ENCODE measurements around the gene NOXA1.

The NOXA1 gene

GRCh38 chr9:137433349-137433915 is 10.2 kb downstream of the NOXA1 start:
- H3K36me3 Mint-ChIP-seq: no peaks in the 10 kb centered on the region
- H3K27me3 Mint-ChIP-seq: no peaks in the 10 kb centered on the region
- no peaks in the 10 kb centered on the region for H3K4me1 Mint-ChIP-seq
- H3K9me3 Mint-ChIP-seq: no peaks in the 10 kb centered on the region
- CTCF ChIA-PET: interaction anchor here (1.3 kb wide), 1 partner anchor 10 kb away, joined by 3 read pairs; no protein-coding TSS in a partner anchor
- H3K4me3 Mint-ChIP-seq: no peak overlapping the region
- no peak overlapping the region for H3K27ac Mint-ChIP-seq
- no peak for DNase-seq

GRCh38 chr9:137433916-137434431 is 10.8 kb downstream of the NOXA1 start:
- DNase-seq: no peak
- H3K36me3 Mint-ChIP-seq: no peaks in the 10 kb centered on the region

GRCh38 chr9:137434498-137435380 is 11.5 kb downstream of the NOXA1 start:
- H3K36me3 Mint-ChIP-seq: no peaks in the 10 kb centered on the region
- no peak for DNase-seq
- no peak overlapping the region for H3K27ac Mint-ChIP-seq
- CTCF ChIA-PET: interaction anchor here (1.2 to 1.3 kb wide), 2 partner anchors 9 to 13 kb away, joined by 3 read pairs; no protein-coding TSS in a partner anchor
- no peaks in the 10 kb centered on the region for H3K4me1 Mint-ChIP-seq
- H3K27me3 Mint-ChIP-seq: peaks cover 10% of the 10 kb centered on the region
- no peak overlapping the region for H3K4me3 Mint-ChIP-seq
- H3K9me3 Mint-ChIP-seq: no peaks in the 10 kb centered on the region

More at GRCh38 chr9:137433916-137434431, 10.8 kb downstream of the NOXA1 start:
- no peak overlapping the region for H3K27ac Mint-ChIP-seq
- no peaks in the 10 kb centered on the region for H3K4me1 Mint-ChIP-seq
- peaks cover 3% of the 10 kb centered on the region for H3K27me3 Mint-ChIP-seq
- CTCF ChIA-PET: interaction anchor here (1.2 to 1.3 kb wide), 2 partner anchors 10 to 14 kb away, joined by 3 read pairs; no protein-coding TSS in a partner anchor
- H3K9me3 Mint-ChIP-seq: no peaks in the 10 kb centered on the region
- no peak overlapping the region for H3K4me3 Mint-ChIP-seq

- H3K4me1 Mint-ChIP-seq: no peaks in the 10 kb centered on the region
- no peak overlapping the region for H3K27ac Mint-ChIP-seq
- H3K36me3 Mint-ChIP-seq: no peaks in the 10 kb centered on the region
- CTCF ChIA-PET: no interaction called here
- H3K27me3 Mint-ChIP-seq: peaks cover 10% of the 10 kb centered on the region
- DNase-seq: no peak
- H3K4me3 Mint-ChIP-seq: no peak overlapping the region
- no peaks in the 10 kb centered on the region for H3K9me3 Mint-ChIP-seq
Measured at GRCh38 chr9:137435381-137435891, 12.2 kb downstream of the NOXA1 start.

GRCh38 chr9:137435980-137436760 is 13.0 kb downstream of the NOXA1 start:
- DNase-seq: no peak
- no peaks in the 10 kb centered on the region for H3K9me3 Mint-ChIP-seq
- no peaks in the 10 kb centered on the region for H3K36me3 Mint-ChIP-seq
- CTCF ChIA-PET: no interaction called here
- no peak overlapping the region for H3K27ac Mint-ChIP-seq
- no peak overlapping the region for H3K4me3 Mint-ChIP-seq
- no peaks in the 10 kb centered on the region for H3K4me1 Mint-ChIP-seq
- H3K27me3 Mint-ChIP-seq: peaks cover 10% of the 10 kb centered on the region

- CTCF ChIA-PET: no interaction called here
- Mint-ChIP-seq H3K4me3 (no peak overlapping the region), H3K4me1 (peaks cover 2% of the 10 kb centered on the region), H3K9me3 (no peaks in the 10 kb centered on the region), H3K27me3 (peaks cover 12% of the 10 kb centered on the region), H3K36me3 (no peaks in the 10 kb centered on the region), H3K27ac (no peak overlapping the region)
- no peak for DNase-seq
Measured at GRCh38 chr9:137436761-137437600, 13.8 kb downstream of the NOXA1 start.

- no peak overlapping the region for H3K4me3 Mint-ChIP-seq
- CTCF ChIA-PET: no interaction called here
- no peaks in the 10 kb centered on the region for H3K36me3 Mint-ChIP-seq
- peaks cover 3% of the 10 kb centered on the region for H3K4me1 Mint-ChIP-seq
- no peaks in the 10 kb centered on the region for H3K9me3 Mint-ChIP-seq
- DNase-seq: no peak
- no peak overlapping the region for H3K27ac Mint-ChIP-seq
- H3K27me3 Mint-ChIP-seq: peaks cover 22% of the 10 kb centered on the region
Measured at GRCh38 chr9:137437691-137438590, 14.7 kb downstream of the NOXA1 start.

GRCh38 chr9:137438591-137439157 is 15.5 kb downstream of the NOXA1 start:
- Mint-ChIP-seq H3K4me3 (no peak overlapping the region), H3K27me3 (peaks cover 27% of the 10 kb centered on the region), H3K9me3 (no peaks in the 10 kb centered on the region), H3K27ac (no peak overlapping the region), H3K36me3 (no peaks in the 10 kb centered on the region), H3K4me1 (peaks cover 3% of the 10 kb centered on the region)
- DNase-seq: no peak
- CTCF ChIA-PET: no interaction called here

GRCh38 chr9:137439158-137439714 is 16.0 kb downstream of the NOXA1 start:
- peaks cover 29% of the 10 kb centered on the region for H3K27me3 Mint-ChIP-seq
- CTCF ChIA-PET: no interaction called here
- H3K4me3 Mint-ChIP-seq: no peak overlapping the region

GRCh38 chr9:137441289-137441934 is 18.2 kb downstream of the NOXA1 start, which contains the start of gene ENTPD8:
ENTPD8 (minus strand) TSS chr9:137441357; CDS start chr9:137438285, 3,072 bp downstream.
- peak within 1 kb of the TSS; percentile 36 for H3K4me3 Mint-ChIP-seq
- H3K9me3 Mint-ChIP-seq: no peaks in the 10 kb centered on the region
- peaks cover 47% of the 10 kb centered on the region for H3K27me3 Mint-ChIP-seq
- CTCF ChIA-PET: no interaction called here
- DNase-seq: no peak
- peaks cover 18% of the 10 kb centered on the region for H3K4me1 Mint-ChIP-seq
- no peaks in the 10 kb centered on the region for H3K36me3 Mint-ChIP-seq
- H3K27ac Mint-ChIP-seq: no peak within 1 kb of the TSS

More at GRCh38 chr9:137439158-137439714, 16.0 kb downstream of the NOXA1 start:
- Mint-ChIP-seq H3K4me1 (peaks cover 3% of the 10 kb centered on the region), H3K36me3 (no peaks in the 10 kb centered on the region), H3K27ac (peak overlapping the region; percentile 11), H3K9me3 (no peaks in the 10 kb centered on the region)
- DNase-seq: no peak

GRCh38 chr9:137441935-137442321 is 18.7 kb downstream of the NOXA1 start:
- no peak overlapping the region for H3K27ac Mint-ChIP-seq
- CTCF ChIA-PET: interaction anchor here (1.9 kb wide), 1 partner anchor 10 kb away, joined by 5 read pairs; no protein-coding TSS in a partner anchor
- no peaks in the 10 kb centered on the region for H3K36me3 Mint-ChIP-seq

More at GRCh38 chr9:137441935-137442321, 18.7 kb downstream of the NOXA1 start:
- no peak for DNase-seq
- Mint-ChIP-seq H3K27me3 (peaks cover 51% of the 10 kb centered on the region), H3K4me3 (peak overlapping the region; percentile 36), H3K9me3 (no peaks in the 10 kb centered on the region), H3K4me1 (peaks cover 18% of the 10 kb centered on the region)
